GM10847 (cell line): ENCODE measurements around the gene TFF3.

Experiments
- POLR2A ChIP-seq: IDR thresholded peaks from 2 replicates; pipeline ENCODE4 v1.6.1; 2011; ENCODE audit not compliant: insufficient read length; ENCODE audit errors: extremely low read depth

Gene TFF3

DNA sequence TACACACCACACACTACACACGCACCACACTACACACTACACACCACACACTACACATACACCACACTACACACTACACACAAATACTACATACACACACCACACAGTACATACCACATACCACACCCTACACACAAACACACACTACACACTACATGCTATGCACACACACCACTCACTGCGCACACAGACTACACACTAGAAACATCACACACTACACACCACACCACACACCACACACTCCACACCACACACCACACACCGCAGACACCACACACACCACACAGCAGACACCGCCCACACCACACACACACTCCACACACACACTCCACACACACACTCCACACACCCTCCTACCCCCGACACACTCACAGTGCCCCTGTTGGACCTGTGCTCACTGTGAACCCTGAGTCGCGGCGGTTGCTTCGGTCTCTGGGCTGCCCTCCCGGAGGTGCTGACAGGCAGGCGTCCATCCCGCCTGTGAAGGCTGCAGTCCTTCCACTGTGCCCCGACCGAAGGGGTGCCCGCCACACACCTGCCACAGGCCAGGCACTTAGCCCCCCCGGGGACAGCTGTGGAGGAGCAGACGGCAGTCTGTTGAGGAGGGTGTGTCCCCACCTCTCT lies 21.4 kb downstream of the TFF3 start:
- no peak for TF ChIP-seq POLR2A

GRCh38 chr21:42291751-42292562 lies 23.3 kb downstream of the TFF3 start:
- TF ChIP-seq POLR2A, result no peak

- TF ChIP-seq POLR2A, result no peak
Measured at GRCh38 chr21:42291003-42291750, 24.0 kb downstream of the TFF3 start.

- TF ChIP-seq POLR2A, result no peak
Measured at GRCh38 chr21:42290505-42290904, 24.7 kb downstream of the TFF3 start.

DNA sequence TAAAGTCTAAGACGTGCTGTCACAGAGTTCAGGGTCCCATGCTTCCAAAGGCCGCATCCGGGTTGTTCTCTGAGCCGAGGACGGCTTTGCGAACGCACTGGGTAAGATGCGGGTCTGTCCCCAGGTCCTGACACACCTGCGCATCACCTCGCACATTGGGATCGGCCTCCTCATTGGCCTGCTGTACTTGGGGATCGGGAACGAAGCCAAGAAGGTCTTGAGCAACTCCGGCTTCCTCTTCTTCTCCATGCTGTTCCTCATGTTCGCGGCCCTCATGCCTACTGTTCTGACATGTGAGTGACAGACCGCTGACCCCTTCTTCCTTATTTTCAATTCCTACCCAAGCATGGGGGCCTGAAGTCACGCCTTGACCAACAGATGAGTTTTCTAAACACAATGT lies 25.3 kb downstream of the TFF3 start:
- no peak for TF ChIP-seq POLR2A

DNA sequence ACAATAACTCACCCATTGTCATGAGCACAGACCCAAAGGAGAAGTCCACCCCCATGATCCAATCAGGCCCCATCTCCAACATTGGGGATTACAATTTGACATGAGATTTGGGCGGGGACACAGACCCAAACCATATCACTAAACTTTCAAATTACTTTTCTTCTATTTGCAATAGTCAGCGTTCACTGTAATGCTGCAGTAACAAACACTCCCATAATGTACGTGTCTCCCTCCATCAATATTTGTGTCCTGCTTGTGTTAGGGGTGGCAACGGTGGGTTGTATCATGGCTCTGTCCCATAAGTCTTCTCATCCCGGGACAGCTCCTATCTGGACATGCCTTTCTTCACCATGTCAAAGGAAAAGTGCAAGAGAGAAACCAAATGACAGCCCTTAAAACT lies 26.2 kb downstream of the TFF3 start:
- no peak for TF ChIP-seq POLR2A

DNA sequence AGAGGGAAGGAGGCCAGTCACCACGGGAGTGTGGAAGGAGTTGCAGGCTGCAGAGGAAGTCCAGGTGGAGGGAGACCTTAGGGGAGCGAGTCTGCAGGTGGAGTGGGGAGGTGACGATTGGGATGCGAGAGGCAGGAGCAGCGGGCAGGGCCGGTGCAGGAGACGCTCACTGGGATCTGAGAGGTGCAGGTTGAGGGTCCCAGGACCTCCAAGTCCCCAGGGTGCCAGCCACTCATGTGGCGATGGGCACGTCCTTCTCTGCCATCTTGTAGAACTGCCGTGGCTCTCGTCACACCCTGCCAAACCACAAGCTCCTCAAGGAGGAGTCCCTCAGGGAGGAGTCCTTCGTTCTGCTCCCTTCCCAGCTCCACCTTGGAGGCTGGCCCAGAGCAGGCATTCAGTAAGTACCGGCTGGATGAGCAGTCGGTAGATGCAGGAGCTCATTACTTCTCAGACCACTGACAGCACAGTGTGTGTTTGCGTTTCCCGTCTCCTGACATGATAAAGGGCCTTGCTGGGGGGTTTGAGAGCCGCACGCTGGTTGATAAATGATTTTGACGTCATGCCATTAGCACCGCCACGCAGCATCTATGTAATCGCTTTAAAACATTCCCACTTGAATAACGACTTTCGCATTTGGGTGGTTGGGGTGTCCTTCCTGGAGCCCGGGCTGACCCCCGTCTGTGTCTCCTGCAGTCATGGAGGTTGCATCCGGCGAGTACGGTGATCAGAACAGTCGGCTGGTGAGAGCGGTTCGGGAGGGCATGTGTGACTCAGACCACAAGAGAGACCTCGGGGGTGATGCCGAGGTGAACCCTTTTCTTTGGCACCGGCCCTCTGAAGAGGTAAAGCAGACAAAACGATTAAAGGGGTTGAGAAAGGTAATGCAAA lies 27.8 kb downstream of the TFF3 start:
- no peak for TF ChIP-seq POLR2A

GRCh38 chr21:42286416-42286815 lies 28.8 kb downstream of the TFF3 start:
- no peak for TF ChIP-seq POLR2A

DNA sequence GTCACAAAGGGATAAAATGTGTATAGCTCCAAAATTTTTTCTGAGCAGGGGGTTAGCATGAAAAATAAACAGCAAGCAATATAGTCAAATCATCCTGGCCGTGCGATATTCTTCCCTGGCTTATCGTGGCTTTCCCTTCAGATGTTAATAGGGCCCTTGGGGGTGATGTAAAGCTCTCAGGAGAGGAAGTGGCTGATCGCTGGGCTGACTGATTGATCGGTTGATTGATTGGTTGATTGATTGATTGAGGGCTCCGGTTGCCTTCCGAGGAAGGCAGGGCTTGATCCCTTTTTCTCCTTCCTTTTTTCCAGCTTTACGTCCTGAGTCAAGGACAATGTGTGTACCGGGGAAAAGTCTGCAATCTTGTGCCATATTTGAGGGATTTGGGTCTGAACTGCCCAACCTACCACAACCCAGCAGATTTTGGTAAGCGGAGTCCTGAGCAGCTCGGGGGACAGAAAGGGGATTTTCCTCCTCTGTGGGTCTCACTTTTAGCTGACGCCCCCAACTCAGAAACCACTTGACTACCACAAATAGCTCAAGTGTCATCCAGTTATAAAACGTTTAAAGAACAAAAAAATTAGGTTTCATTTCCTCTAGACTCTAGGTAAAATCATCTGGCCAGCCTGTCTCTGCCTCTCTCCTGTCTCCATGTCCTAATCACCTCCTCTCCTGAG lies 29.5 kb downstream of the TFF3 start:
- no peak for TF ChIP-seq POLR2A

DNA sequence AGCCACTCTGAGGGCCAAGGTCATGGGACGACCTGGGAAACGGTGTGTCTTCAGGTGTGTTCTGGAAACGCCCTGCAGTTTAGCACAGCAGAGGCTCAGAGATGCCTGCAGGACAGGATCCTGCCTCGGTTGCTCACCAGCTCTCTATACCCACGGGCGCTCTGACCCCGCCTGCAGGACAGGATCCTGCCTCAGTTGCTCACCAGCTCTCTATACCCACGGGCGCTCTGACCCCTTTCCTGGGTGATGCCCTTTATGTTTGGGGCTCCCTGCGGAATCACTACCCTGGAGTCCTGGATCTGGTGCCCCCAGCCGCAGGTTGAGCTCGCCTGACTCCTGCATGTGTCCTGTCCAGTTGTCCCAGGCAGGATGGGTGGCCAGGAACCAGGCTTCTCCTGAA lies 32.5 kb downstream of the TFF3 start:
- no peak for TF ChIP-seq POLR2A

GRCh38 chr21:42282021-42282420 lies 33.2 kb downstream of the TFF3 start:
- no peak for TF ChIP-seq POLR2A

GRCh38 chr21:42281181-42281680 lies 34.0 kb downstream of the TFF3 start:
- no peak for TF ChIP-seq POLR2A

DNA sequence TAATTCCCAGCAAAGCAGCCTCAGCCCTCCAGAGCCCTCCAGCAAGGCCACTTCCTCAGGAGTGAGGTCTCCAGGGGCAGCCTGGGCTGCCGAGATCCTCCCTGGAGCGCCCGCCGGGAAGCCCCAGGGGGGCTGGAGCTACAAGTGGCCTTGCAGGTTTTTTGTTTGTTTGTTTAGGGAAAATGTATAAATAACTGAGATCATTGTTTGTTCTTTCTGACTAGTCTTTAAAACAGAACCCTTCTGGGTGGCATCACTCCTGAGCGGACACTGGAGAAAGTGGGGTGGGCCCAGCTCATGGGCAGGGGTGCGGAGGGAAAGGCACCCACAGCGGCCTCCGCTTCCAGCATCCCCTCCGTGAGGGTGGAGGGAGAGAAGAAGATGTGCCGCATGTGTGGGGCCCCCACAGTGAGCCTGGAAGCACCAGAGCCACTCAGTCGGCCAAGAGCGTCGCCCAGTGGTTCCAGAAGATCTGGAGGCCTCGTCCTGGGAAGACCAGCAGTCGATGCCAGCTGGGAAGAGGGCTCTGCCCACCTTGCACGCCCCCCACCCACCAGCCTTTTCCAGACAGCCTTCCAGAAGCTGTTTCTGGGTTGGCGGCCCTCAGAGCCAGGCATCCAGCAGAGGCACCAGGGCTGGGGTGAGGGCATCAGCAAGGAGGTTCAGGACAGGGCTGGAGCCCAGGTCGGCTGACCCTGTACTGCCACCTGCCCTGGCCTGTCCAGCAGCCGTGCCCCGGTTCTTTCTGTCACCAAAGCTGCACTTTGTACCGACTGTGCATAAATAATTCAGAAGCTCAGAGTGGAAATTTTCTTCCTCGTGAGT lies 34.6 kb downstream of the TFF3 start:
- TF ChIP-seq POLR2A, result no peak
